Karpas-422 (cell line): ENCODE results near the gene LIN54. TPM values are rescaled to one million over a fixed set of nuclear protein-coding genes. Genes with fewer than 3 reads are reported as not detected.

Experiments used
- DNase-seq: peaks from one replicate; pipeline ENCODE4 v3.0.0-alpha.2; 2015
- H2AFZ ChIP-seq: fragments of 200-600 bp; sonication (generic); 2 replicates; pipeline ENCODE4 v1.6.1; 2014; ENCODE audit warnings: antibody characterized with exemption, low read length, mixed read lengths
- H3K27ac ChIP-seq: fragments of 200-600 bp; sonication (generic); 2 replicates; pipeline ENCODE4 v1.5.1; 2014; ENCODE audit warnings: mild to moderate bottlenecking, low read length, moderate library complexity
- H3K27me3 ChIP-seq: fragments of 200-600 bp; sonication (generic); 2 replicates; pipeline ENCODE4 v1.6.1; 2014; ENCODE audit warnings: low read length, mixed read lengths
- H3K36me3 ChIP-seq: fragments of 200-600 bp; sonication (generic); 2 replicates; pipeline ENCODE4 v1.6.1; 2014; ENCODE audit warnings: low read length, mixed read lengths; ENCODE audit not compliant: insufficient read depth
- H3K4me1 ChIP-seq: fragments of 200-600 bp; sonication (generic); 2 replicates; pipeline ENCODE4 v1.6.1; 2014; ENCODE audit warnings: mild to moderate bottlenecking, low read length, mixed read lengths
- H3K4me2 ChIP-seq: fragments of 200-600 bp; sonication (generic); 2 replicates; pipeline ENCODE4 v1.6.1; 2014; ENCODE audit warnings: low read length, low read depth, mild to moderate bottlenecking; ENCODE audit not compliant: poor library complexity, severe bottlenecking
- H3K4me3 ChIP-seq: fragments of 200-600 bp; sonication (generic); 2 replicates; pipeline ENCODE4 v1.5.1; 2014; ENCODE audit warnings: mild to moderate bottlenecking, antibody characterized with exemption, low read length, mixed read lengths
- H3K79me2 ChIP-seq: fragments of 200-600 bp; sonication (generic); 2 replicates; pipeline ENCODE4 v1.6.1; 2014; ENCODE audit warnings: mild to moderate bottlenecking, low read length, mixed read lengths
- H3K9ac ChIP-seq: fragments of 200-600 bp; sonication (generic); 2 replicates; pipeline ENCODE4 v1.6.0; 2014; ENCODE audit warnings: low read length
- H3K9me2 ChIP-seq: fragments of 200-600 bp; sonication (generic), shearing (Covaris generic); replicated peaks from 2 replicates; pipeline ENCODE4 v1.6.0; 2014; ENCODE audit warnings: mild to moderate bottlenecking, low read length, moderate library complexity; ENCODE audit not compliant: insufficient read depth
- H3K9me3 ChIP-seq: fragments of 300-700, 200-600 bp; sonication (generic); 2 replicates; pipeline ENCODE4 v1.6.1; 2014; ENCODE audit warnings: low read length, mixed read lengths
- H4K20me1 ChIP-seq: fragments of 200-600 bp; sonication (generic); 2 replicates; pipeline ENCODE4 v1.6.1; 2014; ENCODE audit warnings: mild to moderate bottlenecking, antibody characterized with exemption, low read length, low read depth; ENCODE audit not compliant: insufficient read depth
- total RNA-seq: library from RNA; depleted of rRNA; stranded (reverse); fragments of >200 nt; shearing (Covaris generic); gene quantifications from 2 replicates; pipeline ENCODE4 v1.2.3, GENCODE V29; 2014; ENCODE audit warnings: low replicate concordance

The LIN54 gene
- total RNA-seq, 1 experiment from 2014 or later = 10.6 TPM

DNA sequence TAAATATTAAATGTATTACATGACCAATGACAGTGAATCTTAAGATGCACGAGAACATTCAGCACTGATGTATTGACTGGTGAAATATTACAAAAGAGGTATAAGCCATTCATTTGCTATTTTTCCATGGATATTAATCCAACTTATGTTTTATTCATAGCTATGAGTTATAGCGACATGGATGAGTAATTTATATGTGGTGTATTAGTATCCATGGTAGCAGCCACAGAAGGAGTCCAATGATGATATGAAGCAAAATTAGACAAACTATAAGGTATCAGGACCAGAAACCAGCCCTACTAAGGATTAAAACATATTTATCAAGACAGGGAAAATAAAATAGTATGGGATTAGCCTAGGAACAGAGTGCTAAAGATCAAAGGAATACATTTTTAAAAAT is 59.4 kb downstream of the LIN54 start:
- Histone ChIP-seq H3K9ac (no peak overlapping the region), H3K27ac (no peak overlapping the region), H3K9me2 (no peaks in the 10 kb centered on the region), H3K4me1 (no peaks in the 10 kb centered on the region), H3K4me3 (no peak overlapping the region), H3K4me2 (no peak overlapping the region), H3K36me3 (no peaks in the 10 kb centered on the region), H3K9me3 (no peaks in the 10 kb centered on the region), H3K27me3 (no peaks in the 10 kb centered on the region), H2AFZ (no peak overlapping the region), H4K20me1 (no peaks in the 10 kb centered on the region), H3K79me2 (peaks cover 2% of the 10 kb centered on the region; the same call in 1 of the 2 replicates)
- peak; percentile 19 for DNase-seq

GRCh38 chr4:82948647-82949204 is 61.9 kb downstream of the LIN54 start:
- Histone ChIP-seq H3K36me3 (no peaks in the 10 kb centered on the region), H3K4me3 (no peak overlapping the region), H3K4me2 (no peak overlapping the region), H3K9me3 (no peaks in the 10 kb centered on the region), H4K20me1 (no peaks in the 10 kb centered on the region), H3K4me1 (no peaks in the 10 kb centered on the region), H3K9ac (no peak overlapping the region), H3K27me3 (no peaks in the 10 kb centered on the region), H3K9me2 (no peaks in the 10 kb centered on the region), H2AFZ (no peak overlapping the region), H3K27ac (no peak overlapping the region), H3K79me2 (no peaks in the 10 kb centered on the region; the same call in 1 of the 2 replicates)
- DNase-seq = peak; percentile 34

GRCh38 chr4:82947498-82947897 is 63.1 kb downstream of the LIN54 start:
- no peak overlapping the region for H2AFZ ChIP-seq
- no peak overlapping the region for H3K4me2 ChIP-seq
- no peak overlapping the region for H3K4me3 ChIP-seq
- no peaks in the 10 kb centered on the region for H3K27me3 ChIP-seq
- H3K4me1 ChIP-seq = no peaks in the 10 kb centered on the region
- H3K9me3 ChIP-seq = no peaks in the 10 kb centered on the region
- H4K20me1 ChIP-seq = no peaks in the 10 kb centered on the region
- H3K9me2 ChIP-seq = no peaks in the 10 kb centered on the region
- H3K27ac ChIP-seq = no peak overlapping the region
- no peak overlapping the region for H3K9ac ChIP-seq
- no peaks in the 10 kb centered on the region; the same call in 1 of the 2 replicates for H3K79me2 ChIP-seq
- no peaks in the 10 kb centered on the region for H3K36me3 ChIP-seq
- DNase-seq = no peak

- Histone ChIP-seq H3K27ac (no peak overlapping the region), H3K79me2 (no peaks in the 10 kb centered on the region), H3K36me3 (no peaks in the 10 kb centered on the region; the same call in 1 of the 2 replicates), H3K9ac (no peak overlapping the region), H3K4me3 (no peak overlapping the region), H3K27me3 (no peaks in the 10 kb centered on the region), H3K9me3 (no peaks in the 10 kb centered on the region), H2AFZ (no peak overlapping the region), H3K9me2 (no peaks in the 10 kb centered on the region), H4K20me1 (no peaks in the 10 kb centered on the region), H3K4me1 (no peaks in the 10 kb centered on the region), H3K4me2 (no peak overlapping the region)
- no peak for DNase-seq
These were observed 71.2 kb downstream of the LIN54 start for GRCh38 chr4:82939414-82939813.

- no peak overlapping the region for H3K9ac ChIP-seq
- H3K27me3 ChIP-seq = no peaks in the 10 kb centered on the region
- H3K4me3 ChIP-seq = no peak overlapping the region
- H3K4me1 ChIP-seq = peaks cover 12% of the 10 kb centered on the region
- H3K4me2 ChIP-seq = no peak overlapping the region
- no peak for DNase-seq
- no peak overlapping the region for H3K27ac ChIP-seq
- H3K36me3 ChIP-seq = no peaks in the 10 kb centered on the region; the same call in 1 of the 2 replicates
- H3K79me2 ChIP-seq = no peaks in the 10 kb centered on the region
- no peaks in the 10 kb centered on the region for H3K9me3 ChIP-seq
- H4K20me1 ChIP-seq = no peaks in the 10 kb centered on the region
- H2AFZ ChIP-seq = no peak overlapping the region
- no peaks in the 10 kb centered on the region for H3K9me2 ChIP-seq
These were observed 76.2 kb downstream of the LIN54 start for GRCh38 chr4:82934441-82934840.

DNA sequence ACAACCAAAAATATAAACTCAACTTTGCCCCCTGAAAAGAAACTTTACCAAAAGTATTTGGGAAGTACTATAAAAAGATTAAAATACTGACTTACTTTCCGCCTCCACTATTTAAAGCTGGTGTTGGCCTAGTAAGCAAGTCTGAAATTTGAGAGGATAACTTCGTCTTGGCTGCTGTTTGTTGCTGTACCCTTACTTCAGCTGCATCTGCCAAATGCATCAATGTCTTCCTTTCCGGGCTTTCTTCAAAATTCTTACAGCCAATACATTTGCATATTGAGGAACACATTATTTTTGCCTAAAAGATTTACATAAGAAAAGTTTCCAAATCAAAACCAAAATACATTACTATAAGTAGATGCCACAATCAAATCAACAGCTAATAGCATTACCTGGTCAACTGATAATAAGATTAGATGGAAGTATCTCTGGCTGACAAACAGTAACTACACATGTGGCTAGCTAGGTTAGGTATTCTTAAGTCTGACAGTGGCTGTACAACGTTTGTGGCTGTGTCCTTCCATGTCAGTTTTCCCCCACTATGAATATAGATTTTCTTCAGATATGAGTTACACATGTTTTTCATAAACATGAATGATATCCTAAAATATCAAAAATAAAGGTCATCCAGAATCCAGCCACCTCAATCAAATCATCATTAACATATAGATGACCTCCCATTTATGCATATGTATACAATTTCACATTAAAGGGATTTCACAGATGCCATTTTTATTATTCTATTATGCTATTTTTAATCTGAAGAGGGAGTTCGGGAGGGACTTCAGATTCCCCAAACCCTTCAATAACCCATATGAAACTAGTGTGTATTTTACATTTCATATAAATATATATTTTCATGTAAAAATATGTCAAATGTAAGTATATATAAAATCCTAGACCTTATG is 79.5 kb downstream of the LIN54 start:
- Histone ChIP-seq H3K4me3 (no peak overlapping the region), H3K36me3 (no peaks in the 10 kb centered on the region; the same call in 1 of the 2 replicates), H3K27me3 (no peaks in the 10 kb centered on the region)

GRCh38 chr4:82921795-82922194 is 88.8 kb downstream of the LIN54 start:
- Histone ChIP-seq H3K4me1 (peaks cover 12% of the 10 kb centered on the region), H3K36me3 (no peaks in the 10 kb centered on the region; the same call in 1 of the 2 replicates), H3K4me2 (no peak overlapping the region), H3K4me3 (no peak overlapping the region), H4K20me1 (no peaks in the 10 kb centered on the region), H2AFZ (no peak overlapping the region), H3K9me3 (no peaks in the 10 kb centered on the region), H3K27ac (no peak overlapping the region), H3K9me2 (no peaks in the 10 kb centered on the region), H3K79me2 (no peaks in the 10 kb centered on the region), H3K9ac (no peak overlapping the region), H3K27me3 (no peaks in the 10 kb centered on the region)
- DNase-seq = no peak

More for the DNA sequence above, 79.5 kb downstream of the LIN54 start:
- Histone ChIP-seq H3K79me2 (no peaks in the 10 kb centered on the region), H3K9me3 (no peaks in the 10 kb centered on the region), H2AFZ (no peak overlapping the region), H3K4me2 (no peak overlapping the region), H3K9ac (no peak overlapping the region), H3K9me2 (no peaks in the 10 kb centered on the region), H3K4me1 (peaks cover 12% of the 10 kb centered on the region), H3K27ac (peak overlapping the region; percentile 47), H4K20me1 (no peaks in the 10 kb centered on the region)
- DNase-seq = no peak

- Histone ChIP-seq H3K27ac (no peak overlapping the region), H3K9ac (no peak overlapping the region), H3K4me3 (no peak overlapping the region), H3K4me1 (peaks cover 6% of the 10 kb centered on the region), H4K20me1 (no peaks in the 10 kb centered on the region), H3K4me2 (no peak overlapping the region), H2AFZ (no peak overlapping the region), H3K27me3 (no peaks in the 10 kb centered on the region), H3K79me2 (no peaks in the 10 kb centered on the region; the same call in 1 of the 2 replicates), H3K9me2 (no peaks in the 10 kb centered on the region), H3K9me3 (no peaks in the 10 kb centered on the region), H3K36me3 (no peaks in the 10 kb centered on the region; the same call in 1 of the 2 replicates)
- no peak for DNase-seq
These were observed 91.2 kb downstream of the LIN54 start for GRCh38 chr4:82919386-82919785.
